NB4 (cell line): ENCODE results near the gene PCYT1A.
"Not testable (repeated sequence)": the region's sequence is repeated elsewhere in the genome, so short reads cannot be mapped to it uniquely, and the experiment has no call there.

Experiments used
- DNase-seq: peaks from one replicate; pipeline ENCODE4 v3.0.0; 2010; ENCODE audit warnings: low read depth
- H3K4me3 ChIP-seq: one replicate; pipeline ENCODE4 v1.5.1; 2011; ENCODE audit warnings: mild to moderate bottlenecking, low read depth, low read length, moderate library complexity
- CTCF ChIP-seq: IDR thresholded peaks from one replicate; pipeline ENCODE4 v1.5.1; 2012; ENCODE audit warnings: low read depth, low read length
- MAX ChIP-seq: IDR thresholded peaks from 2 replicates; pipeline ENCODE4 v1.6.1; 2011; ENCODE audit warnings: low read depth, low read length
- MYC ChIP-seq: IDR thresholded peaks from 2 replicates; pipeline ENCODE4 v1.6.1; 2011; ENCODE audit warnings: low read depth, low read length
- POLR2A ChIP-seq: IDR thresholded peaks from 2 replicates; pipeline ENCODE4 v1.6.1; 2011; ENCODE audit warnings: mild to moderate bottlenecking; ENCODE audit not compliant: insufficient read length; ENCODE audit errors: extremely low read depth

PCYT1A gene

DNA sequence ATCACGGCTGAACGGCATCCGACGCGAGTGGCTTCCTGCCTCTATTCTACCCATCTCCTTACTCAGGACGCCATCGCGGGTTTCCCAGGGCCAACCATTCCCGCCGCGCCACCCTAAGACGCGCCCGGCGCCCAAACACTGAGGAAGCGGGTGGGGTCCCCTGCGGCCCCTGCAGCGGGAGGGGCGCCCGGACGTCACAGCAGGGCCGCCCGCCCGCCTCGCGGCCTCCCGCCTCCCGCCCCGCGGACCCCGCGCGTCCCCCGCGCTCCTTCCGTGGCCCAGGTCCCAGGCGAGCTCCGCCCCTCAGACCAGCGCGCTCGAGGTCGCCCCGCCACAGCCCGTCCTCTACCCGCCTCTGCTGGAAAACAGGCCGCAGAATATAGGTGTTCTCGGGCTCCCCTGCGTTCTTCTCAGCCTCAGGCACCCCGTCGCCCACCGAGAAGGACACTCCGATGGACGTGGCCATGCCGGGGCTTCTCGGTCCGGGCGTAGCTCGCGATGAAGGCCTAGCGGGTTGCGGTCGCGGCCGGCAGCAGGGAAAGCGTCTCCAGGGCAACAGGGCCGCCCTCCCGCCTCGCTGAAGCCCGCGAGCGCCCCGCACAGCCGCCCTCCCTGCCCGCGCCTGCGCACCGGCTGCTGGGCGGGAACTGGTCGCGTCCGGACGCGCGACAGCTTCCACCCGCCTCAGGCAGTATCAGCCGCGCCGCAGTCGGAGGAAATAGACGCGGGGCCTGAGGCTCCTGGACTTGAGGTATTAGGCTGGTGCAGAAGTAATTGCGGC is 30.4 kb upstream of the PCYT1A start, which contains the start of gene DYNLT2B:
DYNLT2B (minus strand) TSS at position 554 of the 781 bp plus-strand sequence; CDS start at position 466, 88 bp downstream.
- peak within 1 kb of the TSS; percentile 80 for H3K4me3 ChIP-seq
- DNase-seq = peak; percentile 94
- TF ChIP-seq MYC (0 out of 2 replicates have a peak, but pooled peaks have one; percentile 42), CTCF (no peak), MAX (0 out of 2 replicates have a peak, but pooled peaks have one; percentile 38), POLR2A (peak; percentile 94)

- not testable (repeated sequence) for DNase-seq
Observed at GRCh38 chr3:196316799-196317686, 29.5 kb upstream of the PCYT1A start.

GRCh38 chr3:196315821-196316220 is 28.3 kb upstream of the PCYT1A start:
- TF ChIP-seq MAX = no peak
- TF ChIP-seq CTCF = no peak
- TF ChIP-seq MYC = no peak
- TF ChIP-seq POLR2A = no peak
- H3K4me3 ChIP-seq = no peak overlapping the region
- no peak for DNase-seq

More at GRCh38 chr3:196316799-196317686, 29.5 kb upstream of the PCYT1A start:
- H3K4me3 ChIP-seq = peak overlapping the region; percentile 80

DNA sequence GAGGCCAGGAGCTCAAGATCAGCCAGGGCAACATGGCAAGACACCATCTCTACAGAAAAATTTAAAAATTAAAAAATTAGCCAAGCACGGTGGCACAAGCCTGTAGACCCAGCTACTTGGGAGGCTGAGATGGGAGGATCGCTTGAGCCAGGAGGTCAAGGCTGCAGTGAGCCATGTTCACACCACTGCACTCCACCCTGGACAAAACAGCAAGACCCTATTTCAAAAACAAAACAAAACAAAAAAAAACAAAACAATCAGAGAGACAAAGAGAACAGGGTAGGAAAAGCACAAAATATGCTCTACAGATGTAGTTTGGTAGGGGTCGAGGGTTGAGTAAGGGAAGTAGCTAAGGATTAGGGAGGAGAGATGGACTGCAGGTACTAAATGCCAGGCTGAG is 27.1 kb upstream of the PCYT1A start:
- H3K4me3 ChIP-seq = no peak overlapping the region
- TF ChIP-seq CTCF (no peak), POLR2A (no peak), MYC (no peak), MAX (no peak)
- no peak for DNase-seq

DNA sequence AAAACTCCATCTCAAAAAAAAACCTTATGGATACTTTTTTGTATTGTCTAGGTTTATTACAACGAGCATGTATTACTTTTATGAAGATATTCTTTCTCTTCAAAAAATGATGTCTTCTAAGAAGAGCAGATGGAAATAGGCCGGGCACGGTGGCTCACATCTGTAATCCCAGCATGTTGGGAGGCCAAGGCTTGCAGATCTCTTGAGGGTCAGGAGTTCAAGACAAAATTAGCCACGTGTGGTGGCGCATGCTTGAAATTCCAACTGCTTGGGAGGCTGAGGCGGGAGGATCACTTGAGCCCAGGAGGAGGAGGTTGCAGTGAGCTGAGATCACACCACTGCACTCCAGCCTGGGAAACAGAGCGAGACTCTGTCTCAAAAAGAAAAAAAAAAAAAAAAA is 26.6 kb upstream of the PCYT1A start:
- not testable (repeated sequence) for DNase-seq, H3K4me3 ChIP-seq

GRCh38 chr3:196302960-196303359 is 15.4 kb upstream of the PCYT1A start:
- H3K4me3 ChIP-seq = not testable (repeated sequence)

DNA sequence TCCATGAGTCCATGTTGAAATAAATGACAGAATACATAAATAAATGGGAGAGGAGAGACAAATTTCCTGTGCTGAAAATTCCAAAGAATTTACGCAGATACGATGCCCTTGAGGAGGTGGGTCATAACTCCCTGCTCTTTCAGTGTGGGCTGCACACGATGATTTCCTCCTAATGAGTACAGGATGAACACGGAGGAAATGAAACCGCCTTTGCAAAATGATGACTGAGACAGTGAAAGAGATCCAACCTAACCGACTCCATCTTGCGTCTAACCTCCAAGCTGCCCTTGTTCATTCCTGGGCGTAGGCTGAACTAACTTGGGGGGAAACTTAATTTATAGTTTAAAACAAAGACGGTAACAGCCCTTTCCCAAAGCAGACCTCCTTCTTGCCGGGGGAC is 15.0 kb upstream of the PCYT1A start:
- not testable (repeated sequence) for DNase-seq, H3K4me3 ChIP-seq

More at GRCh38 chr3:196302960-196303359, 15.4 kb upstream of the PCYT1A start:
- DNase-seq = not testable (repeated sequence)

GRCh38 chr3:196298521-196298920 is 11.0 kb upstream of the PCYT1A start:
- H3K4me3 ChIP-seq = no peak overlapping the region
- TF ChIP-seq MAX (no peak), MYC (no peak), CTCF (no peak), POLR2A (no peak)
- DNase-seq = no peak
